Measurements from ENCODE around the gene DAZL.

The DAZL gene

DNA sequence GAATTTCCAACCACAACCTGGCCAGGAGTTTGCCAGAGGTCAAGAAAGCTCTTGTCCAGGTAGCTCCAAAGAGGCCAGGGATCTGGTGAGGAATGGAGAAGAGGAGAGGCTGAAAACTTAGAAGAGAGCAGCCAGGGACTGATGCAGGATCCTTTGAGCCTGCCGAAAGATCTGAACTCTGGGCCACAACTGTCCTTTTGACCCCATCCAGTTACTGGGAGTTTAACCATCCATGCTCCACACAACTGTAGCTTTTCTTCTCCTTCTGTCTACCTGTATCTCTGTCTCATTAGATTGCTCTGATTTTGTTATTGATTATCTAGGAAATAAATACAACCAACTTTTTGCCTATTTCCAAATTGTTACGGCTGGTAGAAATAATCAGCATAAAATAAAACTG, 36.7 kb downstream of the DAZL start:
- no peaks in the 10 kb centered on the region for H3K4me1 ChIP-seq (ENCODE audit: control insufficient read depth, insufficient read depth, low read length, poor library complexity, severe bottlenecking)
- no peaks in the 10 kb centered on the region for H3K36me3 ChIP-seq (ENCODE audit: control insufficient read depth, insufficient read depth, low read length)
- no peaks in the 10 kb centered on the region for H3K9me3 ChIP-seq (ENCODE audit: control insufficient read depth, low read length)
- no peak overlapping the region for H3K27ac ChIP-seq (ENCODE audit: insufficient read depth, low read length, poor library complexity, severe bottlenecking)
- no peak overlapping the region for H3K4me3 ChIP-seq (ENCODE audit: insufficient read depth, low read depth, low read length, poor library complexity, severe bottlenecking)
- DNase-seq: no peak
- no peaks in the 10 kb centered on the region for H3K27me3 ChIP-seq (replicated peaks; ENCODE audit: control insufficient read depth, insufficient read depth, low read length, poor library complexity, severe bottlenecking)

DNA sequence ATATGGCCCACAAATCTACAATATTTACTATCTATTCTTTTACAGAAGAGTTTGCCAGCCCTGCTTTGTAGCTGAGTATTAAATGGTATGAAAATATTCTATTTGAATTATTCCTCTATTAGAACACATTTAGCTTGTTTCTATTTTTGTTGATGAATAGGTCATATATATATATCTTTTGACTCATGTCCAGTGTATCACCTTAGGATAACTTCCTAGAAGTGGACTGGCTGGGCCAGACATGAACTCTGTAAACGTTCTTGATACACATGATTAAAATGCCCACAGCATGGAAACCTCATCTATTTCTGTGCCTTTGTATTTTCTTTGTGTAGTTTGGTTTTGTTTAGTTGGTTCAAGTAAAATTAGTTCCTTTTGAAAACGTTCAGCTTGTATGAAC, 37.1 kb downstream of the DAZL start:
- H3K36me3 ChIP-seq (ENCODE audit: control insufficient read depth, insufficient read depth, low read length): no peaks in the 10 kb centered on the region
- H3K4me1 ChIP-seq (ENCODE audit: control insufficient read depth, insufficient read depth, low read length, poor library complexity, severe bottlenecking): no peaks in the 10 kb centered on the region

DNA sequence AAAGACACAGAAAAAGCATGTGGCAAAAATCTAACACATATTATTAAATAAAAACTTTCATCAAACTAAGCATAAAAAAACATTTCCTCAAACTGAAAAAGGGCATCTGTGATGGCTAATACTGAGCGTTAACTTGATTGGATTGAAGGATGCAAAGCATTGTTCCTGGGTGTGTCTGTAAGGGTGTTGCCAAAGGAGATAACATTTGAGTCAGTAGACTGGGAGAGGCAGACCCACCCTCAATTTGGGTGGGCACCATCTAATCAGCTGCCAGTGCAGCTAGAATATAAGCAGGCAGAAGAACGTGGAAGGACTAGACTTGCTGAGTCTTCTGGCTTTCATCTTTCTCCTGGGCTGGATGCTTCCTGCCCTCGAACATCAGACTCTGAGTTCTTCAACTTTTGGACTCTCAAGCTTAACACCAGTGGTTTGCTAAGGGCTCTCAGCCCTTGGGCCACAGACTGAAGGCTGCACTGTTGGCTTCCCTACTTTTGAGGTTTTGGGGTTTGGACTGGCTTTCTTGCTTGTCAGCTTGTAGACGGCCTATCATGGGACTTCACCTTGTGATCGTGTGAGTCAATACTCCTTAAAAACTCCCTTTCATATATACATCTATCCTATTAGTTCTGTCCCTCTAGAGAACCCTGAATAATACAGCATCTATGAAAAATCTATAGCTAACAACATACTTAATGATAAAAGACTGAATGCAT, 45.4 kb downstream of the DAZL start:
- no peak overlapping the region for H3K4me3 ChIP-seq (ENCODE audit: insufficient read depth, low read depth, low read length, poor library complexity, severe bottlenecking)
- H3K9me3 ChIP-seq (ENCODE audit: control insufficient read depth, low read length): no peaks in the 10 kb centered on the region
- DNase-seq: no peak
- H3K27ac ChIP-seq (ENCODE audit: insufficient read depth, low read length, poor library complexity, severe bottlenecking): no peak overlapping the region
- H3K4me1 ChIP-seq (ENCODE audit: control insufficient read depth, insufficient read depth, low read length, poor library complexity, severe bottlenecking): no peaks in the 10 kb centered on the region
- H3K36me3 ChIP-seq (ENCODE audit: control insufficient read depth, insufficient read depth, low read length): no peaks in the 10 kb centered on the region
- H3K27me3 ChIP-seq (replicated peaks; ENCODE audit: control insufficient read depth, insufficient read depth, low read length, poor library complexity, severe bottlenecking): no peaks in the 10 kb centered on the region

More for the DNA sequence above, 37.1 kb downstream of the DAZL start:
- H3K27ac ChIP-seq (ENCODE audit: insufficient read depth, low read length, poor library complexity, severe bottlenecking): no peak overlapping the region
- no peaks in the 10 kb centered on the region for H3K9me3 ChIP-seq (ENCODE audit: control insufficient read depth, low read length)
- no peak for DNase-seq
- H3K4me3 ChIP-seq (ENCODE audit: insufficient read depth, low read depth, low read length, poor library complexity, severe bottlenecking): no peak overlapping the region
- no peaks in the 10 kb centered on the region for H3K27me3 ChIP-seq (replicated peaks; ENCODE audit: control insufficient read depth, insufficient read depth, low read length, poor library complexity, severe bottlenecking)

DNA sequence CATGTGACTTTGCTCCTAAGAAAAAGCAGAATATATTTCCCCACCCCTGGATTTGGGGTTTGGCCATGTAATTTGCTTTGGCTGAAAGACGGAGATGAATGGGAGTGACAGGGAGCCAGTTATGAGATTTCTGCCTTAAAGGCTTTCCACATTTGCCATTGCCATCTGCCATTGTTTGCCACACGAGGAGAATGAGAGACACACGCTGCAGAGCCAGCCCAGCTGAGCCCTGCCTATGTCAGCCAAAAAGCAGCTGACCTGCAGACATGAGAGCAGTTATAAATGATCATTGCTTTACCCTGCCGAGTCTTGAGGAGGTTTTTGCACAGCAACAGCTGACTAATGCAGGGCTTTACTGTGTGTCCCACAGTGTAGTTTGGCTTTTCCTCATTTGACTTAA, 51.1 kb downstream of the DAZL start:
- DNase-seq: no peak
- Histone ChIP-seq H3K36me3 (ENCODE audit: control insufficient read depth, insufficient read depth, low read length) (no peaks in the 10 kb centered on the region), H3K27me3 (replicated peaks; ENCODE audit: control insufficient read depth, insufficient read depth, low read length, poor library complexity, severe bottlenecking) (no peaks in the 10 kb centered on the region)

DNA sequence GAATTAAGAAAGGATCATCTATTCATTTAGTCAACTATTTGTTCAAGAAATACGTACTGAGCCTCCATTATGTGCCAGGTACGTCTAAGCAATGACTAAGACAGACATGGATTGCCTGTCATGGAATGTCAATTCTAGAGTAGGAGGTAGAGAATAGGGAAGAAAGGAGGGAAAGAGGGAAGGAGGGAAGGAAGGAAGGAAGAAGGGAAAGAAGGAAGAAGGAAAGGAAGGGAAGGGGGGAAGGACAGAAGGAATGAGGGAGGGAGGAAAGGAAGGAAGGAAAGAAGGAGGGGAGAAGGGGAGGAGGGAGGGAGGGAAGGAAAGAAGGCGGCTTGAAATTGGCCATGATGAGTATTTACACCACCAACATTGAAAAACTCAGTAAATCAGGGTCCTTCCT, 52.5 kb downstream of the DAZL start:
- Histone ChIP-seq H3K4me3 (ENCODE audit: insufficient read depth, low read depth, low read length, poor library complexity, severe bottlenecking) (no peak overlapping the region), H3K27ac (ENCODE audit: insufficient read depth, low read length, poor library complexity, severe bottlenecking) (no peak overlapping the region), H3K36me3 (ENCODE audit: control insufficient read depth, insufficient read depth, low read length) (no peaks in the 10 kb centered on the region), H3K27me3 (replicated peaks; ENCODE audit: control insufficient read depth, insufficient read depth, low read length, poor library complexity, severe bottlenecking) (no peaks in the 10 kb centered on the region), H3K9me3 (ENCODE audit: control insufficient read depth, low read length) (no peaks in the 10 kb centered on the region), H3K4me1 (ENCODE audit: control insufficient read depth, insufficient read depth, low read length, poor library complexity, severe bottlenecking) (no peaks in the 10 kb centered on the region)
- DNase-seq: no peak

More for the DNA sequence above, 51.1 kb downstream of the DAZL start:
- no peaks in the 10 kb centered on the region for H3K9me3 ChIP-seq (ENCODE audit: control insufficient read depth, low read length)
- no peak overlapping the region for H3K4me3 ChIP-seq (ENCODE audit: insufficient read depth, low read depth, low read length, poor library complexity, severe bottlenecking)
- H3K27ac ChIP-seq (ENCODE audit: insufficient read depth, low read length, poor library complexity, severe bottlenecking): no peak overlapping the region
- H3K4me1 ChIP-seq (ENCODE audit: control insufficient read depth, insufficient read depth, low read length, poor library complexity, severe bottlenecking): no peaks in the 10 kb centered on the region

DNA sequence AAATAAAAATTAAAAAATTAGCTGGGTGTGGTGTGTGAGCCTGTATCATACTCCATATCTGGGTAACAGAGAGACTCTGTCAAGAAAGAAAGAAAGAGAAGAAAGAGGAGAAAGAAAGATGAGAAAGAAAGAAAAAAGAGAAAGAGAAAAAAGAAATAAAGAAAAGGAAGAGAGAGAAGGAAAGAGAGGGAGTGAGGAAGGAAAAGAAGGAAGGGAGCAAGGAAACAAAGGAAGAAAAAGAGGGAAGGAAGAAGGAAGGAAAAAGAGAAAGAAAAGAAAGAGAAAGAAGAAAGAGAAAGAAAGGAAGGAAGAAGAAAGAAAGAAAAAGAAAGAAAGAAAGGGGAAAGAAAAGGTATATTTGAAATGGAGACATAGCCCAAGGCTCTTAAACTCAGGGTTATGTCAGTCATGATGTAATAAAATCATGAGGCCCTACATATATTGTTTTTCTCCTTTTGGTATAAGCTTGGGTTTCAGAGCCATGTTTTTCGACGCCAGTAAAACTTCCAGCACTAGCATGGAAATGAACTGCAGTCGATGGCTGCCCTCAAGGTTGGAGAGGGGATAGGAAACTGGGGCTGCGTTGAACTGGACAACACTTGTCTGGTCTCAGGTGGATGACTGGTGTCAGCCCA, 53.8 kb downstream of the DAZL start:
- no peak for DNase-seq
- Histone ChIP-seq H3K36me3 (ENCODE audit: control insufficient read depth, insufficient read depth, low read length) (no peaks in the 10 kb centered on the region), H3K9me3 (ENCODE audit: control insufficient read depth, low read length) (no peaks in the 10 kb centered on the region), H3K4me3 (ENCODE audit: insufficient read depth, low read depth, low read length, poor library complexity, severe bottlenecking) (no peak overlapping the region), H3K4me1 (ENCODE audit: control insufficient read depth, insufficient read depth, low read length, poor library complexity, severe bottlenecking) (no peaks in the 10 kb centered on the region), H3K27me3 (replicated peaks; ENCODE audit: control insufficient read depth, insufficient read depth, low read length, poor library complexity, severe bottlenecking) (no peaks in the 10 kb centered on the region), H3K27ac (ENCODE audit: insufficient read depth, low read length, poor library complexity, severe bottlenecking) (no peak overlapping the region)

DNA sequence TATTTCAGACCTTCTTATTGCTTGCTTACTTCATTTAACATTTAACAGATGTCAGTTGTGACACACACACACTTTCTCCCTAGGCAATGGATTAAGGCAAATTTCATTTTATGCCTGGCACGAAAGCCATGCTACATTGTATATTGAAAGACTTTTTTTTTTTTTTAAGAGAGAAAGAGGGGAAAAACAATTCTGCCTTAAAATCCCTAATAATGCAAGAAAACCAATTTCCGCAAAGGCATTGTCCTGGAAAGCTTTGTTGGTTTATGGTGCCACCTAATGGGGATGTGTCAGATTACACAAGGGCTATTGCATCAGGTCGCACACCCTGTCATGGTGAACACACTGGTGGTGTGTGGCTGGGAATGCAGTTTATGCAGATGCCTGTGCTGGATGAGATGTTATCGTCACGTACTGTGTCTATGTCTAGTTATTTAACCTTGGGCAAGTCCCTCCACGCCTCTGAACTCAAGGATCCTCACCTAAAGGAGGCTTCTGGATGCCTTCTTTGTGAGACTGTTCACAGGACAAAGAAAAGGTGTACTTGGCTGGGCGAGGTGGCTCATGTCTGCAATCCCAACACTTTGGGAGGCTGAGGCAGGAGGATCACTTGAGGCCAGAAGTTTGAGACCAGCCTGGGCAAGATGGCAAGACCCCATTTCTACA, 54.4 kb downstream of the DAZL start:
- no peak overlapping the region for H3K4me3 ChIP-seq (ENCODE audit: insufficient read depth, low read depth, low read length, poor library complexity, severe bottlenecking)

DNA sequence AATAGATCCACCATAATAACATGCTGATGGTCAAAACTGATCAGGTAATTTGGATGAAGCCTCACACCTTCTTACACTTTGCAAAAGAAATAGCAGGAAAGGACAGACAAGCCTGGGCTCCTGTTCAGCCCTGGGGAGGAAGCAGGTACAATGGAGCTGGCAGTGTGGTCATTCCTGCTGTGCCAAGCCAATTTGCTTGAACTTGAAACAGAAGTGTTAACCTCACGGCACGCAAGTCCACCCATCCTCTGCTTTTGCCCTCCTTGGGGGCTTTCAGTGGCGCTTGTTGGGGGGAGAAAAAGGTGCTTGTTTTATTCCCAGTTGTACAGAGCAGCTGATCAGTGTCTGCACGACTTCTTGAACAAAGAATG, 54.9 kb downstream of the DAZL start:
- Histone ChIP-seq H3K27ac (ENCODE audit: insufficient read depth, low read length, poor library complexity, severe bottlenecking) (no peak overlapping the region), H3K4me1 (ENCODE audit: control insufficient read depth, insufficient read depth, low read length, poor library complexity, severe bottlenecking) (no peaks in the 10 kb centered on the region), H3K4me3 (ENCODE audit: insufficient read depth, low read depth, low read length, poor library complexity, severe bottlenecking) (no peak overlapping the region), H3K27me3 (replicated peaks; ENCODE audit: control insufficient read depth, insufficient read depth, low read length, poor library complexity, severe bottlenecking) (no peaks in the 10 kb centered on the region), H3K9me3 (ENCODE audit: control insufficient read depth, low read length) (no peaks in the 10 kb centered on the region), H3K36me3 (ENCODE audit: control insufficient read depth, insufficient read depth, low read length) (no peaks in the 10 kb centered on the region)
- DNase-seq: no peak

More for the DNA sequence above, 54.4 kb downstream of the DAZL start:
- peak; percentile 38 to 60 (median 46) for DNase-seq
- Histone ChIP-seq H3K4me1 (ENCODE audit: control insufficient read depth, insufficient read depth, low read length, poor library complexity, severe bottlenecking) (no peaks in the 10 kb centered on the region), H3K36me3 (ENCODE audit: control insufficient read depth, insufficient read depth, low read length) (no peaks in the 10 kb centered on the region), H3K27me3 (replicated peaks; ENCODE audit: control insufficient read depth, insufficient read depth, low read length, poor library complexity, severe bottlenecking) (no peaks in the 10 kb centered on the region), H3K9me3 (ENCODE audit: control insufficient read depth, low read length) (no peaks in the 10 kb centered on the region), H3K27ac (ENCODE audit: insufficient read depth, low read length, poor library complexity, severe bottlenecking) (no peak overlapping the region)

DNA sequence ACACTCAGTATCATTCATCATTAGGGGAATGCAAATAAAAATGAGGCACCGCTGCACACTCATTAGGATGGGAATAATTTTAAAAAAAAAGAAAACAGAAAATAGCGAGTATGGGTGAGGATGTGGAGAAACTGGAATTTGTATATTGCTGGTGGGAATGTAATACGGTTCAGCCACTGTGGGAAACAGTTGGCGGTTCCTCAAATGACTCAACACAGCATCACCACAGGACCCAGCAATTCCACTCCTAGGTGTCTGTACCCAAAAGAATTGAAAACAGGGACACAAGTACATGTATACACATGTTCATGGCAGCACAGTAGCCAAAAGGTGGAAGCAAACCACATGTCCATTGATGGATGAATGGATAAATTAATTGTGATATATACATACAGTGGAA, 56.5 kb downstream of the DAZL start:
- H3K4me1 ChIP-seq (ENCODE audit: control insufficient read depth, insufficient read depth, low read length, poor library complexity, severe bottlenecking): no peaks in the 10 kb centered on the region
- DNase-seq: no peak
- H3K27me3 ChIP-seq (replicated peaks; ENCODE audit: control insufficient read depth, insufficient read depth, low read length, poor library complexity, severe bottlenecking): no peaks in the 10 kb centered on the region
- H3K27ac ChIP-seq (ENCODE audit: insufficient read depth, low read length, poor library complexity, severe bottlenecking): no peak overlapping the region
- no peaks in the 10 kb centered on the region for H3K36me3 ChIP-seq (ENCODE audit: control insufficient read depth, insufficient read depth, low read length)
- H3K9me3 ChIP-seq (ENCODE audit: control insufficient read depth, low read length): no peaks in the 10 kb centered on the region
- H3K4me3 ChIP-seq (ENCODE audit: insufficient read depth, low read depth, low read length, poor library complexity, severe bottlenecking): no peak overlapping the region

Measured in effector memory CD4-positive, alpha-beta T cell (primary cell).